AG04449 (cell line): ENCODE results near the gene DST.
A peak's percentile ranks its signal among the peaks of the same experiment; 100 is the strongest.

Experiments used
- CTCF ChIA-PET: fragments of 350-600 bp; formaldehyde crosslinking; extraction: SDS; loops from one replicate; lab custom pipeline; 2021; ENCODE audit warnings: antibody characterized with exemption; lab: Yijun Ruan, JAX
- POLR2A ChIA-PET: fragments of 400-600, 350-600 bp; formaldehyde crosslinking; extraction: SDS; loops from one replicate; lab custom pipeline; 2020; ENCODE audit warnings: antibody characterized with exemption, inconsistent platforms; lab: Yijun Ruan, JAX
- DNase-seq: peaks from one replicate; pipeline ENCODE4 v3.0.0-alpha.2; 2010; ENCODE audit warnings: low read depth, low spot score
- H3K4me3 ChIP-seq: 2 replicates; pipeline ENCODE4 v1.5.1; 2011; ENCODE audit warnings: low read depth, mild to moderate bottlenecking, control low read depth, low read length
- CTCF ChIP-seq: IDR thresholded peaks from one replicate; pipeline ENCODE4 v1.5.1; 2011; ENCODE audit warnings: mild to moderate bottlenecking, moderate library complexity, low read length, control low read depth, inconsistent platforms; ENCODE audit not compliant: insufficient read depth; ENCODE audit errors: missing control alignments

DST gene

GRCh38 chr6:56647172-56647762 lies 4.6 kb upstream of the DST start:
- ChIA-PET POLR2A (no interaction called here), CTCF (interaction anchor here (1.5 to 2.0 kb wide), 4 partner anchors 9 to 52 kb away, joined by 4 to 7 read pairs (median 4); no protein-coding TSS in a partner anchor)
- no peak for TF ChIP-seq CTCF
- DNase-seq, result no peak
- H3K4me3 ChIP-seq, result no peak overlapping the region

GRCh38 chr6:56644366-56644765 lies 1.7 kb upstream of the DST start:
- TF ChIP-seq CTCF, result no peak
- CTCF ChIA-PET, result interaction anchor here (0.9 to 2.5 kb wide), 7 partner anchors 8 to 207 kb away, joined by 3 to 7 read pairs (median 4); no protein-coding TSS in a partner anchor

GRCh38 chr6:56643379-56644089 lies 845 bp upstream of the DST start:
- no peak for TF ChIP-seq CTCF
- no peak overlapping the region for H3K4me3 ChIP-seq
- CTCF ChIA-PET, result interaction anchor here (0.9 to 2.5 kb wide), 12 partner anchors 9 to 208 kb away, joined by 3 to 14 read pairs (median 4); no protein-coding TSS in a partner anchor
- POLR2A ChIA-PET, result interaction anchor here (1.4 kb wide), 1 partner anchor 8 kb away, joined by 6 read pairs; no protein-coding TSS in a partner anchor
- DNase-seq, result no peak

More at GRCh38 chr6:56644366-56644765, 1.7 kb upstream of the DST start:
- H3K4me3 ChIP-seq, result no peak overlapping the region
- POLR2A ChIA-PET, result no interaction called here
- DNase-seq, result no peak

GRCh38 chr6:56640374-56640773 lies 2.3 kb downstream of the DST start:
- CTCF ChIA-PET, result interaction anchor here (1.0 to 7.1 kb wide), 5 partner anchors 11 to 60 kb away, joined by 3 to 101 read pairs (median 3); no protein-coding TSS in a partner anchor
- H3K4me3 ChIP-seq, result no peak overlapping the region
- POLR2A ChIA-PET, result no interaction called here
- no peak for DNase-seq
- no peak for TF ChIP-seq CTCF

- POLR2A ChIA-PET, result no interaction called here
- TF ChIP-seq CTCF, result no peak
- no peak overlapping the region for H3K4me3 ChIP-seq
- DNase-seq, result no peak
- CTCF ChIA-PET, result interaction anchor here (1.1 to 7.1 kb wide), 13 partner anchors 13 to 213 kb away, joined by 3 to 101 read pairs (median 6); no protein-coding TSS in a partner anchor
These were observed 3.9 kb downstream of the DST start for GRCh38 chr6:56638760-56639159.

- POLR2A ChIA-PET, result no interaction called here
- CTCF ChIA-PET, result interaction anchor here (0.6 to 7.1 kb wide), 42 partner anchors 10 to 686 kb away, joined by 3 to 101 read pairs (median 4); no protein-coding TSS in a partner anchor
These were observed 5.0 kb downstream of the DST start for GRCh38 chr6:56637640-56638039.

More at GRCh38 chr6:56637640-56638039, 5.0 kb downstream of the DST start:
- peak; percentile 37 for DNase-seq
- TF ChIP-seq CTCF, result peak; percentile 43
- H3K4me3 ChIP-seq, result no peak overlapping the region
